Hippocampal formation (tissue), 2 donors: ENCODE measurements around the gene RGS7.

Source experiments
- DNase-seq, 2 donors: peaks; one replicate each; lab custom pipeline; 2025; lab: John Stamatoyannopoulos, UW

The RGS7 gene

GRCh38 chr1:240833075-240833474, 523.9 kb downstream of the RGS7 start:
- DNase-seq, result no peak

- DNase-seq, result no peak
Observed at GRCh38 chr1:240831922-240832321, 525.1 kb downstream of the RGS7 start.

- no peak for DNase-seq
Observed at GRCh38 chr1:240831191-240831631, 525.8 kb downstream of the RGS7 start.

- no peak for DNase-seq
Observed at GRCh38 chr1:240829487-240829886, 527.5 kb downstream of the RGS7 start.

- DNase-seq, result no peak
Observed at GRCh38 chr1:240827786-240828185, 529.2 kb downstream of the RGS7 start.

- no peak for DNase-seq
Observed at GRCh38 chr1:240824238-240824637, 532.8 kb downstream of the RGS7 start.

GRCh38 chr1:240823357-240823756, 533.6 kb downstream of the RGS7 start:
- DNase-seq, result no peak

- DNase-seq, result no peak
Observed at GRCh38 chr1:240821925-240822324, 535.1 kb downstream of the RGS7 start.

- no peak for DNase-seq
Observed at GRCh38 chr1:240820816-240821215, 536.2 kb downstream of the RGS7 start.

GRCh38 chr1:240816472-240816871, 540.5 kb downstream of the RGS7 start:
- no peak for DNase-seq

- no peak for DNase-seq
Observed at GRCh38 chr1:240813720-240814119, 543.3 kb downstream of the RGS7 start.

GRCh38 chr1:240811256-240811655, 545.7 kb downstream of the RGS7 start:
- no peak for DNase-seq

GRCh38 chr1:240808381-240808780, 548.6 kb downstream of the RGS7 start:
- DNase-seq, result no peak

GRCh38 chr1:240806200-240806745, 550.7 kb downstream of the RGS7 start:
- no peak for DNase-seq

- DNase-seq, result no peak
Observed at GRCh38 chr1:240804475-240804874, 552.5 kb downstream of the RGS7 start.

- no peak for DNase-seq
Observed at GRCh38 chr1:240803151-240803550, 553.9 kb downstream of the RGS7 start.

- no peak for DNase-seq
Observed at GRCh38 chr1:240802271-240802670, 554.7 kb downstream of the RGS7 start.

GRCh38 chr1:240801442-240801841, 555.6 kb downstream of the RGS7 start:
- DNase-seq, result no peak

- DNase-seq, result no peak
Observed at GRCh38 chr1:240800291-240800690, 556.7 kb downstream of the RGS7 start.

GRCh38 chr1:240797050-240797449, 560.0 kb downstream of the RGS7 start:
- DNase-seq, result no peak

GRCh38 chr1:240794046-240794843, 562.8 kb downstream of the RGS7 start:
- no peak for DNase-seq

- no peak for DNase-seq
Observed at GRCh38 chr1:240792915-240793529, 564.0 kb downstream of the RGS7 start.

- DNase-seq, result no peak
Observed at GRCh38 chr1:240790856-240791255, 566.1 kb downstream of the RGS7 start.
